ENCODE results near the gene NANOS1. TPM values are rescaled to one million over a fixed set of nuclear protein-coding genes. Genes with fewer than 3 reads are reported as not detected.

The NANOS1 gene
- total RNA-seq, 2 experiments from 2014 or later, result 0.26 to 0.52 TPM

GRCh38 chr10:118995739-118996138, 33.8 kb upstream of the NANOS1 start:
- DNase-seq, result no peak
- Mint-ChIP-seq H3K36me3 (ENCODE audit: low read depth) (no peaks in the 10 kb centered on the region), H3K27ac (no peak overlapping the region), H3K4me3 (no peak overlapping the region), H3K27me3 (ENCODE audit: low read depth) (no peaks in the 10 kb centered on the region), H3K9me3 (no peaks in the 10 kb centered on the region), H3K4me1 (ENCODE audit: low read depth) (no peaks in the 10 kb centered on the region)
- intact Hi-C loops (cut with micrococcal nuclease), result no loop called here
- CTCF ChIA-PET, result no interaction called here

GRCh38 chr10:118997379-118997778, 32.1 kb upstream of the NANOS1 start:
- CTCF ChIA-PET, result no interaction called here
- no peak for DNase-seq
- no peak overlapping the region for H3K27ac Mint-ChIP-seq
- H3K27me3 Mint-ChIP-seq (ENCODE audit: low read depth), result peaks cover 5% of the 10 kb centered on the region
- H3K4me3 Mint-ChIP-seq, result no peak overlapping the region
- no peaks in the 10 kb centered on the region for H3K36me3 Mint-ChIP-seq (ENCODE audit: low read depth)
- no peaks in the 10 kb centered on the region for H3K9me3 Mint-ChIP-seq
- H3K4me1 Mint-ChIP-seq (ENCODE audit: low read depth), result no peaks in the 10 kb centered on the region
- intact Hi-C loops (cut with micrococcal nuclease), result no loop called here

DNA sequence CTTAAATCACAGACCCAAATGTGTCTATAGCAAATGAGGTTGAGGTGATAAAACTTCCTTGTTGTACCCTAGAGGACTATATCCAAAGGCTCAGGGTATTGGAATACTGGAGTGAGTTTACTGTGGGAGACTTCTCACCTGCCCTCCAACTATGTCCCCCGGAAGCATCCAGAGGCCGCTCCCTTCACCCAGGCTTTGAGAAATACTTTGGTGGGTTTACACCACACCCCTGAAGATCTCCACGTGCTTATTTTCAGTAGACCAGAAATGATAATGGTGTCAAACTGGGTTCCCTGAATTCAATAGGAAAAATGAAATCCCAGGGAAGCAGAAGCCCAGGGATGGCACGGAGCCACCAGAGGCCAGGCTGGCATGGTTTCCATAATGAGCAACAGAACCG, 31.3 kb upstream of the NANOS1 start:
- Mint-ChIP-seq H3K27me3 (ENCODE audit: low read depth) (peaks cover 6% of the 10 kb centered on the region), H3K27ac (no peak overlapping the region), H3K4me1 (ENCODE audit: low read depth) (no peaks in the 10 kb centered on the region), H3K36me3 (ENCODE audit: low read depth) (no peaks in the 10 kb centered on the region), H3K4me3 (no peak overlapping the region), H3K9me3 (no peaks in the 10 kb centered on the region)
- intact Hi-C loops (cut with micrococcal nuclease), result no loop called here
- CTCF ChIA-PET, result no interaction called here
- no peak for DNase-seq

- Mint-ChIP-seq H3K36me3 (ENCODE audit: low read depth) (no peaks in the 10 kb centered on the region), H3K4me1 (ENCODE audit: low read depth) (no peaks in the 10 kb centered on the region), H3K27ac (no peak overlapping the region), H3K9me3 (no peaks in the 10 kb centered on the region), H3K27me3 (ENCODE audit: low read depth) (peaks cover 6% of the 10 kb centered on the region), H3K4me3 (no peak overlapping the region)
- no peak for DNase-seq
- CTCF ChIA-PET, result no interaction called here
- intact Hi-C loops (cut with micrococcal nuclease), result no loop called here
Observed at GRCh38 chr10:119001717-119002500, 27.6 kb upstream of the NANOS1 start.

GRCh38 chr10:119003572-119004289, 25.8 kb upstream of the NANOS1 start:
- Mint-ChIP-seq H3K9me3 (no peaks in the 10 kb centered on the region), H3K36me3 (ENCODE audit: low read depth) (no peaks in the 10 kb centered on the region), H3K27ac (no peak overlapping the region), H3K27me3 (ENCODE audit: low read depth) (peaks cover 6% of the 10 kb centered on the region), H3K4me1 (ENCODE audit: low read depth) (no peaks in the 10 kb centered on the region), H3K4me3 (no peak overlapping the region)
- CTCF ChIA-PET, result no interaction called here
- intact Hi-C loops (cut with micrococcal nuclease), result no loop called here
- no peak for DNase-seq

GRCh38 chr10:119005362-119006043, 24.0 kb upstream of the NANOS1 start:
- H3K27me3 Mint-ChIP-seq (ENCODE audit: low read depth), result peaks cover 6% of the 10 kb centered on the region
- H3K4me3 Mint-ChIP-seq, result no peak overlapping the region
- no peak for DNase-seq
- no peaks in the 10 kb centered on the region for H3K4me1 Mint-ChIP-seq (ENCODE audit: low read depth)
- intact Hi-C loops (cut with micrococcal nuclease), result no loop called here
- no peak overlapping the region for H3K27ac Mint-ChIP-seq
- H3K36me3 Mint-ChIP-seq (ENCODE audit: low read depth), result no peaks in the 10 kb centered on the region
- CTCF ChIA-PET, result no interaction called here
- H3K9me3 Mint-ChIP-seq, result no peaks in the 10 kb centered on the region

DNA sequence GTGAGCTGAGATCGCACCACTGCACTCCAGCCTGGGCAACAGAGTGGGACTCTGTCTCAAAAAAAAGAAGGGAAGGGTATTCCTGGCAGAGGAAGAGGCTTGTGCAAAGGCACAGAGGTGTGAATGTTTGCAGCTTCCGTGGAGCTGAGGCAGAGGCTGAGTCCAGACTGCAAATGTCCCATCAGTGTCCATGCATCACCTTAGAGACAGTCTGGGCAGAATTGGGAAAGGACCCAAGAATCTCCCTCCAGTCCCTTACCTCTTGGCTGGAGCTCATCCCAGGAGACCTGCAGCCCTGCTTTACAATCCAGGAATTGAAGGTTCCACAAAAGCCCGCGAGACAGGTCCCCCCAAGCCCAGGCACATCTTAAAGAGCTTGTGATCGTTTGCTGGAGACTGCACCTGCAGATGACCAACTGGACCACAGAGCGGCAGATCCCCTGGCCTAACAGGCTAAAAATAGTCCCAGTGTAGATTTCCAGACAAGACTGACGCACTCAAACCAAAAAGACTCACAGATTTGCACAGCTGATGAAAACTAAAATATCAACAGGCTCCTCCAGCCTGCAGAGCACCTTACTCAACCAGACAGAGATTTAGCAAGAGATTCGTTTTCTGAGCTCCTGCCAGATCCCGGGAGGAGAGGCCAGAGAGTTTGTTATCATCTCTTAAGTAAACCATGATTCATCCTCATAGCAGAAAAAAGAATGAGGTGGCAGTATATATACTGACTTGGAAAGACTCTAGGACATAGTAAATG, 22.9 kb upstream of the NANOS1 start:
- intact Hi-C loops (cut with micrococcal nuclease), result no loop called here
- peaks cover 8% of the 10 kb centered on the region for H3K27me3 Mint-ChIP-seq (ENCODE audit: low read depth)
- CTCF ChIA-PET, result no interaction called here

DNA sequence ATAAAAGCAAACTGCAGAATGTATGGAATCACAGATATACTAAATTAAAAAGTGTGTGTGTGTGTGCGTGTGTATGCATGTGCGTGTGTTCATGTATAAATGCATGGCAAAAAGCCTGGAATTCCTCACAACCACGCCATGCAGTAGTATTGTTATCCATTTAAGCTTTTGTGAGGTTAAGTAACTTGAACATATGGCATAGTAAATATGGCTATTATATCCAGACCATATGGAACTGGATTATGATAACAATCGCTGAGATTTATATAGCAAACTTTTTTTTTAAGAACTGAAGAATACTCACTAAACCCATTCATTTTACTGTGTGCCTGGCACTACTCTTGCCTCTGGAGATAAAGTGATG, 22.3 kb upstream of the NANOS1 start:
- CTCF ChIA-PET, result no interaction called here
- intact Hi-C loops (cut with micrococcal nuclease), result no loop called here
- Mint-ChIP-seq H3K4me3 (no peak overlapping the region), H3K27ac (no peak overlapping the region), H3K27me3 (ENCODE audit: low read depth) (peaks cover 5% of the 10 kb centered on the region), H3K9me3 (no peaks in the 10 kb centered on the region), H3K4me1 (ENCODE audit: low read depth) (no peaks in the 10 kb centered on the region), H3K36me3 (ENCODE audit: low read depth) (no peaks in the 10 kb centered on the region)
- DNase-seq, result no peak

More for the DNA sequence above, 22.9 kb upstream of the NANOS1 start:
- no peaks in the 10 kb centered on the region for H3K36me3 Mint-ChIP-seq (ENCODE audit: low read depth)
- no peak overlapping the region for H3K4me3 Mint-ChIP-seq
- no peak for DNase-seq
- no peaks in the 10 kb centered on the region for H3K9me3 Mint-ChIP-seq
- H3K27ac Mint-ChIP-seq, result no peak overlapping the region
- no peaks in the 10 kb centered on the region for H3K4me1 Mint-ChIP-seq (ENCODE audit: low read depth)

DNA sequence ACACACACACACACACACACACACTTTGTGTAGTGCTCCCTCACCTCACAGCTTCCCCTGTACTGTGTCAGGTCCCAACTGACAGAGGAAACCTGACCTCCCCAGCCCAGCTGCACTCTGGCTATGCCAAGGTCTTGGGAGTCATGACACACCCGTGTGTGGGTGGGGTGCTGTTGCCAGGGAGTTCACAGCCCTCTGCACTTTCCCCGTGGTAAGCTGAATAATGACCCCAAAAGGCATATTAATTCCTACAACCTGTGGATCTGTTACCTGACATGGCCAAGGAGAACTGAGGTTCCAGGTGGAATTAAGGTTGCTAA, 8.9 kb upstream of the NANOS1 start:
- DNase-seq, result no peak
- no peak overlapping the region for H3K27ac Mint-ChIP-seq
- H3K27me3 Mint-ChIP-seq (ENCODE audit: low read depth), result peaks cover 2% of the 10 kb centered on the region
- no peaks in the 10 kb centered on the region for H3K9me3 Mint-ChIP-seq
- no peak overlapping the region for H3K4me3 Mint-ChIP-seq
- H3K4me1 Mint-ChIP-seq (ENCODE audit: low read depth), result no peaks in the 10 kb centered on the region
- intact Hi-C loops (cut with micrococcal nuclease), result no loop called here
- H3K36me3 Mint-ChIP-seq (ENCODE audit: low read depth), result no peaks in the 10 kb centered on the region
- CTCF ChIA-PET, result no interaction called here

DNA sequence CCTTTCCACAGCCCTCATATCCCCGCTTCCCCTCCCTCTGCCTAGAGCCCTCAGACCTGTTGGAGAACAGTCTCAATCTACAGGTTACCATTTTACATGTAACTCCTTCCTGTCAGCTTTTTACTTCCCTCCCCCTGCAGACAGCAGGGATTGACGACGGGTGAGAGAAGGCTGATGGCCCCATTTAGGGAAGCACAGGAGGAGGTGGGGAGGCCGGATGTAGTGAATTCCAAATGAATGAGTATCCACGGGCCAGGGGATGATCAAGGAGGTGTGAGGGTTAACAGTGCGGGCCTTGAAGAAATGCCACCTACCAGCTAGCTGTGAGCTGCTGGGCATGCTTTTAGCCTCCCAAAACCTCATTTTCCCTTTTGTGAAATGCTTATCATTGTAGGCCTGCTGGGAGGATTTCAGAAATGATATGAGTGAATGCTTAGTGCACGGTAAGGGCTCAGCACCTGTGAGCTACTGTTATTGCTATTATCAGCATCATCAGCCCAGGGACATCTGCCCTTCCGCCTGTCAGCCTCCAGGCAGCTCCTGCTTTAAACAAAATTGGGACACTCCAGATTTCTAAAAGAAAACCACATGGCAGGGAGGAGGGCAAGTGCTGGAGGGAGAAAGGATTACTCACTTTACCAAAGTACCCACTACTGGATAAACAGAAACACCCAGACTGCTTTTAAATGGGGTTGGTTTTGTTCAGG, 6.5 kb upstream of the NANOS1 start:
- H3K4me3 Mint-ChIP-seq, result no peak overlapping the region
- CTCF ChIA-PET, result no interaction called here
- no peaks in the 10 kb centered on the region for H3K9me3 Mint-ChIP-seq
- H3K27ac Mint-ChIP-seq, result no peak overlapping the region
- H3K36me3 Mint-ChIP-seq (ENCODE audit: low read depth), result no peaks in the 10 kb centered on the region
- H3K27me3 Mint-ChIP-seq (ENCODE audit: low read depth), result peaks cover 2% of the 10 kb centered on the region
- no peaks in the 10 kb centered on the region for H3K4me1 Mint-ChIP-seq (ENCODE audit: low read depth)
- DNase-seq, result no peak
- intact Hi-C loops (cut with micrococcal nuclease), result no loop called here

DNA sequence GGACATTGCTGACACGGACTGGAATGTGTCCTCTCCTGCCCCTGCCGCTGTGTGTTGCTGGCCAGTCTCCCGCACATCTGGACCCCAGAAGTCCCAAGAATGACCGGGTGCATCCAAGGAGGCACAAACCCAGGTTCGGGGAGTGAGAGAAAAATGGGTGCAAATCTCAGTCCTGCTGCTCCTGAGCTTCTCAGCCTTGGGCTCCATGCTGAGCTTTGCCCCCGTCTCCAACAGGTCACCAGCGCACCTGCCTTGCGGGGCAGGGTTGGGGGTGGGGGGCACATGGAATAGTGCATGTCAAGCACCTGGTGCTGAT, 6.0 kb upstream of the NANOS1 start:
- Mint-ChIP-seq H3K27me3 (ENCODE audit: low read depth) (peaks cover 3% of the 10 kb centered on the region), H3K27ac (no peak overlapping the region), H3K4me1 (ENCODE audit: low read depth) (no peaks in the 10 kb centered on the region), H3K9me3 (no peaks in the 10 kb centered on the region), H3K36me3 (ENCODE audit: low read depth) (no peaks in the 10 kb centered on the region), H3K4me3 (no peak overlapping the region)
- intact Hi-C loops (cut with micrococcal nuclease), result no loop called here
- no peak for DNase-seq
- CTCF ChIA-PET, result no interaction called here

DNA sequence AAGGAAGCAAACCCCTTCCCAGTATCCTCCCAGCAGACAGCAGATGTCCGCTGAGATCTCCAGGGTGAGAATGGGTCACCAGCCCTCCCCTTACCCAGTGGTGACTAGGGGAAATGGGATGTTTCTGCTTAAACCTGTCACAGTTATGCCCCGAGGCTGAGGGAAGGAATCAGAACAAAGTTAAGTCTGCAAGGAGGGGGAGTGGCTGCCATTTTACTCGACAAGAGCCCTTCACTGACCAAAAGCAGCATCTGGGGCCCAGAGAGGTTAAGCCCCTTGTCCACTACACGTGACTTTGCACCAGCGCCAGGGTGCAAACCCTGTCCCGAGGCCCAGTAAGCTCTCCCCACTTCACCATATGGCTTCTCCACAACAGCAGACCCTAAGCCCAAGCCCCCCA, 4.6 kb upstream of the NANOS1 start:
- CTCF ChIA-PET, result no interaction called here
- Mint-ChIP-seq H3K27me3 (ENCODE audit: low read depth) (peaks cover 4% of the 10 kb centered on the region), H3K36me3 (ENCODE audit: low read depth) (no peaks in the 10 kb centered on the region), H3K27ac (no peak overlapping the region), H3K9me3 (no peaks in the 10 kb centered on the region), H3K4me3 (no peak overlapping the region), H3K4me1 (ENCODE audit: low read depth) (no peaks in the 10 kb centered on the region)
- no peak for DNase-seq
- intact Hi-C loops (cut with micrococcal nuclease), result no loop called here

Measured in activated naive CD4-positive, alpha-beta T cell treated with anti-CD3 and anti-CD28 coated beads for 36 hours (primary cell).